Ascending aorta (tissue), 2 donors: ENCODE data around the gene USP6. TPM values are rescaled to one million over a fixed set of nuclear protein-coding genes. Genes with fewer than 3 reads are reported as not detected.

ENCODE experiments used
- DNase-seq, 2 donors: peaks; one replicate each; pipeline ENCODE4 v3.0.0-alpha.2; 2019; ENCODE audit warnings: low spot score in 2 of 2
- H3K27ac ChIP-seq, 2 donors: fragments of 200-600 bp; sonication (generic); one replicate each; pipeline ENCODE4 v1.5.1; 2016 to 2017; ENCODE audit warnings: mild to moderate bottlenecking in 1 of 2
- H3K27me3 ChIP-seq: fragments of 200-600 bp; sonication (generic); one replicate; pipeline ENCODE4 v1.5.1; 2017
- H3K36me3 ChIP-seq, 2 donors: fragments of 200-600 bp; sonication (generic); one replicate each; pipeline ENCODE4 v1.5.1; 2016
- H3K4me1 ChIP-seq, 2 donors: fragments of 200-600 bp; sonication (generic); one replicate each; pipeline ENCODE4 v1.5.1; 2016 to 2017; ENCODE audit warnings: mild to moderate bottlenecking in 1 of 2
- H3K4me3 ChIP-seq, 2 donors: fragments of 200-600 bp; sonication (generic); one replicate each; pipeline ENCODE4 v1.5.1; 2016 to 2017; ENCODE audit warnings: mild to moderate bottlenecking in 1 of 2
- H3K9me3 ChIP-seq, 2 donors: fragments of 200-600 bp; sonication (generic); one replicate each; pipeline ENCODE4 v1.5.1; 2016
- CTCF ChIP-seq, 3 experiments: fragments of 200-600 bp in 2 of 3; fragments of 450-650 bp in 1 of 3; sonication (generic) in 2 of 3; IDR thresholded peaks; one replicate each; pipeline ENCODE4 v1.5.1; 2016 to 2019; ENCODE audit warnings: antibody characterized with exemption in 3 of 3, mild to moderate bottlenecking in 1 of 3, moderate library complexity in 1 of 3
- intact Hi-C: fragments of 100-400 bp; cut with DNase I; formaldehyde crosslinking; loops from one replicate; pipeline ENCODE4 v1.15.1; 2023
- total RNA-seq: library from RNA; depleted of rRNA; stranded (reverse); fragments of >200 nt; gene quantifications from one replicate; pipeline ENCODE4 v1.1.0, GENCODE V29; 2016

Gene USP6
- total RNA-seq, 1 donor from 2014 or later, result 0.11 TPM

DNA sequence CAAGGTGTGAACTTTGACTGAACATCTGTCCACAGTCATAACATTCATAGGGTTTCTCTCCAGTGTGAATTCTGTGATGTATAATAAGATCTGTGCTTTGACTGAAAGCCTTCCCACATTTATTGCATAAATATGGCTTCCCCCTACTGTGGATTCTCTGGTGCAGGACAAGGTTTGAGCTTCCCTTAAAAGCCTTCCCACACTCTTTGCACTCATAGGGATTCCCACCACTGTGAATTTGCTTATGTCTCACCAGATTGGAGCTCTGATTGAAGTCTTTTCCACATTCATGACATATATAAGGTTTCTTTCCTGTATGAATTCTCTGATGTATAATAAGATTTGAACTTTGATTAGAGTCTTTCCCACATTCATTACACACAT, 67.6 kb downstream of the USP6 start:
- intact Hi-C loops, result no loop called here
- Histone ChIP-seq H3K27ac (no peak overlapping the region), H3K27me3 (no peaks in the 10 kb centered on the region), H3K9me3 (peaks cover 91 to 100% of the 10 kb centered on the region in 2 donors), H3K36me3 (peaks cover 16 to 32% of the 10 kb centered on the region in 2 donors), H3K4me3 (no peak overlapping the region), H3K4me1 (no peaks in the 10 kb centered on the region)
- no peak for TF ChIP-seq CTCF (IDR thresholded peaks at IDR 0.05)
- DNase-seq, result no peak

DNA sequence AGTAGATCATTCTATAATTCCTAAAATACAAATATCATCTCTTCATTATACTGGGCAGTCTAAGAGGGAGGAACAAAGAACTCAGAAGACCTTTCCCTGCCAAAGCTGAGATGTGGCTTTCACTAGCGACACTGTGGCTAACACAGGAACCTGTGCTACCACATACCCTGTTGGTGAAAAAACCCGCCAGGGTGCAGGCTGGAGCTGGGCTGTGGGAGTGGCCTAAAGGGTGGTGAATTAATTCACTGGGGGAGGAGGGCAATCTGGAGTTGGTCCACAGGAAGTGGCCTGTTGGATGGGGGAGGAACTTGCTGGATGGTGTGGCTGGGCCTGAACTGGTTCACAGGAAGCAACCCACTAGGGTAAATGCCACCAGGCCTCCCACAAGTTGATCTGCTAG, 68.5 kb downstream of the USP6 start:
- no peak overlapping the region for H3K27ac ChIP-seq
- no peak for TF ChIP-seq CTCF (IDR thresholded peaks at IDR 0.05)
- H3K4me3 ChIP-seq, result no peak overlapping the region
- peaks cover 16 to 38% of the 10 kb centered on the region in 2 donors for H3K36me3 ChIP-seq
- no peaks in the 10 kb centered on the region for H3K27me3 ChIP-seq
- no peaks in the 10 kb centered on the region for H3K4me1 ChIP-seq
- no peak for DNase-seq
- H3K9me3 ChIP-seq, result peaks cover 86 to 100% of the 10 kb centered on the region in 2 donors
- intact Hi-C loops, result no loop called here

- peak; percentile 82 to 98 for DNase-seq
These were observed 75.9 kb downstream of the USP6 start, which contains the start of gene ZNF594 for GRCh38 chr17:5191541-5192417. TSS of gene ZNF594 (minus strand) at chr17:5191868. CDS start at chr17:5184256, 7,612 bp downstream.

DNA sequence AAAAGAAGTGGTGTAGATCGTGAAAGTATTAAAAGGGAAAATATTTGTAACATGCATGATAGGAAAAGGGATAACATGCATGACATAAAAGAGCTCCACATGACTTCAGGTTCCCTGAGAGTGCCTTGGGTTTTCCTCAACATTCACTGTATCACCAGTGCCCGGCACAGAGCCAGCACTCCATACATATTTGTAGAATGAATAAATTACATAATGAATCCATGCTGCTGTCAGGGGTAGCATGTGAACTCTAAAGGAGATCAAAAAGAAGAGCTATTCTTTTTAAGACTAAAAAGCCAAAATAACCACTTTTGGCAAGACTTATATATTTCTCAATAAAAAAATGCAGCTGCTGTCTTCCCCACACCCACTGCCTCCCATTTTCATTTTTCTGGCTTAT, 78.5 kb downstream of the USP6 start:
- Histone ChIP-seq H3K27ac (no peak overlapping the region), H3K4me1 (peaks cover 6 to 12% of the 10 kb centered on the region in 2 donors), H3K36me3 (peaks cover 0 to 5% of the 10 kb centered on the region in 2 donors), H3K9me3 (peaks cover 1 to 3% of the 10 kb centered on the region in 2 donors), H3K27me3 (no peaks in the 10 kb centered on the region), H3K4me3 (no peak overlapping the region)
- no peak for TF ChIP-seq CTCF (IDR thresholded peaks at IDR 0.05)
- no peak for DNase-seq
- intact Hi-C loops, result loop anchor here (5.0 to 10.0 kb wide), 2 partner anchors 82 to 1820 kb away; partner anchors contain the start of genes RNASEK and ZNF232

More at GRCh38 chr17:5191541-5192417, 75.9 kb downstream of the USP6 start, which contains the start of gene ZNF594:
- peak within 1 kb of the TSS; percentile 90 to 99 for H3K4me3 ChIP-seq
- TF ChIP-seq CTCF (IDR thresholded peaks at IDR 0.05), result peak; percentile 72 to 81 (median 77)
- peaks cover 16 to 29% of the 10 kb centered on the region in 2 donors for H3K9me3 ChIP-seq
- H3K4me1 ChIP-seq, result peaks cover 6 to 12% of the 10 kb centered on the region in 2 donors
- H3K36me3 ChIP-seq, result peaks cover 8 to 21% of the 10 kb centered on the region in 2 donors
- intact Hi-C loops, result loop anchor here (2.0 to 10.0 kb wide), 4 partner anchors 79 to 1823 kb away; partner anchors contain the start of genes RABEP1, RNASEK, ZFP3 and ZNF232
- peak within 1 kb of the TSS; percentile 86 to 87 for H3K27ac ChIP-seq
- H3K27me3 ChIP-seq, result no peaks in the 10 kb centered on the region

DNA sequence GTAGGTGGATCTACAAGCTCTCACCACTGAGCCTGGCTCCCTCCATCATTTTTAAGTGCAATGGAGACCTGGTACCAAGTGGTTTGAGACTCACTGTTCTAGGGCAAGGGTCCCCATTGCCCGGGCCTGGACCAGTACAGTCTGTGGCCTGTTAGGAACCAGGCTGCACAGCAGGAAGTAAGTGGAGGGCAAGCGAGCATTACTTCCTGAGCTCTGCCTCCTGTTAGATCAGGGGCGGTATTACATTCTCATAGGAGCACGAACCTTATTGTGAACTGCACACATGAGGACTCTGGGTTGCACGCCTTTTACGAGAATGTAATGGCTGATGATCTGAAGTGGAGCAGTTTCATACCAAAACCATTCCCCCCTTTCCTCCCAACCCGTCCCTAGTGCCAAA, 82.6 kb downstream of the USP6 start:
- H3K27ac ChIP-seq, result no peak overlapping the region

More for the DNA sequence above, 82.6 kb downstream of the USP6 start:
- H3K4me1 ChIP-seq, result no peaks in the 10 kb centered on the region
- no peaks in the 10 kb centered on the region for H3K36me3 ChIP-seq
- DNase-seq, result no peak
- intact Hi-C loops, result loop anchor here (10.0 kb wide), 1 partner anchor 1816 kb away; the partner anchor contains the start of gene RNASEK
- H3K9me3 ChIP-seq, result no peaks in the 10 kb centered on the region
- H3K27me3 ChIP-seq, result no peaks in the 10 kb centered on the region
- TF ChIP-seq CTCF (IDR thresholded peaks at IDR 0.05), result no peak
- no peak overlapping the region for H3K4me3 ChIP-seq
